Retina (tissue), 1 donor: ENCODE measurements around the gene TMEM52.

Experiments
- DNase-seq: peaks from one replicate; pipeline ENCODE4 v3.0.0-alpha.2; 2016

Gene TMEM52

GRCh38 chr1:1914101-1914970 is 4.7 kb downstream of the TMEM52 start:
- no peak for DNase-seq

GRCh38 chr1:1911350-1912041 is 7.6 kb downstream of the TMEM52 start:
- no peak for DNase-seq

- DNase-seq = no peak
Observed at GRCh38 chr1:1910651-1911331, 8.3 kb downstream of the TMEM52 start.

GRCh38 chr1:1910033-1910465 is 9.0 kb downstream of the TMEM52 start:
- no peak for DNase-seq

GRCh38 chr1:1908506-1908791 is 10.6 kb downstream of the TMEM52 start:
- no peak for DNase-seq

- no peak for DNase-seq
Observed at GRCh38 chr1:1907098-1907736, 11.9 kb downstream of the TMEM52 start.

- peak; percentile 88 for DNase-seq
Observed at GRCh38 chr1:1906185-1907097, 12.6 kb downstream of the TMEM52 start.

GRCh38 chr1:1903224-1903623 is 15.9 kb downstream of the TMEM52 start:
- DNase-seq = no peak

- no peak for DNase-seq
Observed at GRCh38 chr1:1901641-1902294, 17.3 kb downstream of the TMEM52 start.

- no peak for DNase-seq
Observed at GRCh38 chr1:1900883-1901640, 18.0 kb downstream of the TMEM52 start.

GRCh38 chr1:1899967-1900327 is 19.1 kb downstream of the TMEM52 start:
- no peak for DNase-seq

- no peak for DNase-seq
Observed at GRCh38 chr1:1899266-1899966, 19.7 kb downstream of the TMEM52 start.

- DNase-seq = no peak
Observed at GRCh38 chr1:1898246-1898933, 20.7 kb downstream of the TMEM52 start.

- DNase-seq = no peak
Observed at GRCh38 chr1:1895456-1896336, 23.4 kb downstream of the TMEM52 start.

- peak; percentile 30 for DNase-seq
Observed at GRCh38 chr1:1895060-1895418, 24.0 kb downstream of the TMEM52 start.

- no peak for DNase-seq
Observed at GRCh38 chr1:1894354-1895059, 24.6 kb downstream of the TMEM52 start.

- DNase-seq = no peak
Observed at GRCh38 chr1:1893997-1894353, 25.1 kb downstream of the TMEM52 start.
